K562 (cell line): ENCODE measurements around the gene HCN3. TPM values are rescaled to one million over a fixed set of nuclear protein-coding genes. Genes with fewer than 3 reads are reported as not detected.

Experiments used
- ATAC-seq: fragments of 200-7000 bp; cut with Tn5 transposase; 3 replicates; pipeline ENCODE4 v1.9.1; 2020; ENCODE audit warnings: moderate library complexity
- BruUV-seq: library from RNA; stranded (reverse); fragments of 400-500 nt; replicated peaks from 2 replicates; lab custom pipeline; 2021; lab: Mats Ljungman, UMichigan
- CTCF ChIA-PET: fragments of 300-600 bp; formaldehyde crosslinking; extraction: SDS; loops from one replicate; lab custom pipeline; 2021; ENCODE audit warnings: low intra/inter-chr PET ratio; lab: Yijun Ruan, JAX
- POLR2A ChIA-PET: fragments of 300-600, 350-650 bp; sonication (Branson Sonifier 250); formaldehyde crosslinking; extraction: SDS; loops from one replicate; lab custom pipeline; 2021; ENCODE audit warnings: antibody characterized with exemption, inconsistent platforms; lab: Yijun Ruan, JAX
- DNase-seq, 4 experiments: peaks; one replicate each; pipeline versions ENCODE4 v3.0.0 to v3.0.0-alpha.2; 2011 to 2018; ENCODE audit warnings: low spot score in 3 of 4, mixed read lengths in 3 of 4; ENCODE audit errors: extremely low read depth in 1 of 4
- FAIRE-seq: peaks from 2 replicates; lab custom pipeline; 2011; peaks lifted over from hg19 to GRCh38; lab: Jason Lieb, UNC
- H2AFZ ChIP-seq: 2 replicates; pipeline ENCODE4 v1.6.0; 2011; ENCODE audit warnings: low read depth, low read length, control low read depth, inconsistent platforms
- H3K27ac ChIP-seq: fragments of 200-600 bp; 3 replicates; pipeline ENCODE4 v1.8.0; 2011; ENCODE audit warnings: low read depth, mild to moderate bottlenecking, control low read depth, inconsistent platforms, low read length, moderate library complexity, mixed read lengths; ENCODE audit errors: extremely low read depth
- H3K27me3 ChIP-seq, 2 experiments: fragments of 300-600 bp in 1 of 2; 2 replicates in 1 of 2; 3 replicates in 1 of 2; pipeline versions ENCODE4 v1.6.0 to v1.8.0; 2011; ENCODE audit warnings: inconsistent platforms in 2 of 2, low read length in 2 of 2, mild to moderate bottlenecking in 1 of 2, mixed read lengths in 1 of 2, moderate library complexity in 1 of 2; ENCODE audit not compliant: control insufficient read depth in 2 of 2, insufficient read depth in 2 of 2
- H3K36me3 ChIP-seq: fragments of 300-600 bp; 3 replicates; pipeline ENCODE4 v1.8.0; 2011; ENCODE audit warnings: mild to moderate bottlenecking, low read length, inconsistent platforms; ENCODE audit not compliant: control insufficient read depth, insufficient read depth
- H3K4me1 ChIP-seq, 2 experiments: fragments of 200-600 bp in 1 of 2; replicated peaks in 1 of 2; 2 replicates in 1 of 2; 3 replicates in 1 of 2; pipeline versions ENCODE4 v1.5.1 to v1.8.0; 2011; ENCODE audit warnings: inconsistent platforms in 2 of 2, low read length in 2 of 2, mild to moderate bottlenecking in 1 of 2, mixed read lengths in 1 of 2, moderate library complexity in 1 of 2; ENCODE audit not compliant: control insufficient read depth in 2 of 2, insufficient read depth in 2 of 2
- H3K4me2 ChIP-seq: 2 replicates; pipeline ENCODE4 v1.6.1; 2011; ENCODE audit warnings: low read length, control low read depth, inconsistent platforms, mixed read lengths; ENCODE audit not compliant: insufficient read depth
- H3K4me3 ChIP-seq: fragments of 200-600 bp; sonication (generic), shearing (Covaris generic); 2 replicates; pipeline ENCODE4 v1.5.1; 2016; ENCODE audit warnings: control low read depth, inconsistent platforms
- H3K79me2 ChIP-seq: fragments of 200-600 bp; 3 replicates; pipeline ENCODE4 v1.8.0; 2011; ENCODE audit warnings: low read length, inconsistent platforms; ENCODE audit not compliant: control insufficient read depth, insufficient read depth
- H3K9ac ChIP-seq, 2 experiments: 2 replicates each; pipeline versions ENCODE4 v1.6.0 to v1.6.1; 2011; ENCODE audit warnings: low read depth in 2 of 2, low read length in 2 of 2, control low read depth in 1 of 2, inconsistent platforms in 1 of 2, mild to moderate bottlenecking in 1 of 2, mixed read lengths in 1 of 2; ENCODE audit not compliant: insufficient read depth in 1 of 2
- H3K9me1 ChIP-seq: one replicate; pipeline ENCODE4 v1.6.0; 2011; ENCODE audit warnings: inconsistent platforms, mild to moderate bottlenecking, low read length, moderate library complexity; ENCODE audit not compliant: control insufficient read depth, insufficient read depth
- H3K9me3 ChIP-seq: replicated peaks from 2 replicates; pipeline ENCODE4 v1.5.1; 2011; ENCODE audit warnings: low read depth, low read length, inconsistent platforms; ENCODE audit not compliant: control insufficient read depth, insufficient read depth
- H4K20me1 ChIP-seq: replicated peaks from 2 replicates; pipeline ENCODE4 v1.6.1; 2011; ENCODE audit warnings: low read length, inconsistent platforms, mixed read lengths; ENCODE audit not compliant: control insufficient read depth, insufficient read depth
- CEBPB ChIP-seq: fragments of 450-650 bp; IDR thresholded peaks from 2 replicates; pipeline ENCODE4 v1.6.1; 2016; ENCODE audit warnings: missing genetic modification characterization, missing compliant biosample characterization
- GABPB2 ChIP-seq: fragments of 250-450 bp; sonication (Bioruptor Pico); conservative IDR thresholded peaks from 2 replicates; pipeline ENCODE4 v1.5.1; 2021; ENCODE audit warnings: mild to moderate bottlenecking
- RBM39 ChIP-seq: fragments of 200-400 bp; formaldehyde crosslinking; optimal IDR thresholded peaks from 2 replicates; pipeline ENCODE3; 2018; ENCODE audit warnings: low read depth, low read length
- RFX7 ChIP-seq: fragments of 250-450 bp; sonication (Bioruptor Pico); IDR thresholded peaks from 2 replicates; pipeline ENCODE4 v1.5.1; 2021; ENCODE audit warnings: mild to moderate bottlenecking
- SAFB2 ChIP-seq: fragments of 200-400 bp; formaldehyde crosslinking; IDR thresholded peaks from 2 replicates; pipeline ENCODE4 v1.6.1; 2018; ENCODE audit warnings: borderline replicate concordance, low read length, low read depth, moderate library complexity; ENCODE audit not compliant: severe bottlenecking
- ZFPM2 ChIP-seq: fragments of 250-450 bp; sonication (Bioruptor Pico); IDR thresholded peaks from 2 replicates; pipeline ENCODE4 v1.5.1; 2022; ENCODE audit warnings: mild to moderate bottlenecking
- ZNF551 ChIP-seq: fragments of 250-450 bp; sonication (Bioruptor Pico); IDR thresholded peaks from 2 replicates; pipeline ENCODE4 v1.5.0; 2021; ENCODE audit warnings: mild to moderate bottlenecking, moderate library complexity
- WGBS: fragments of 100-300 bp; shearing (Covaris generic); methylation state at CpG from one replicate; pipeline ENCODE4 v1.1.6; 2016; ENCODE audit warnings: low coverage, mixed read lengths; ENCODE audit not compliant: insufficient coverage; ENCODE audit errors: missing lambda C conversion rate; 5-methylcytosine and 5-hydroxymethylcytosine counted together
- in situ Hi-C: fragments of 300-500 bp; cut with MboI; formaldehyde crosslinking; loops from 4 replicates; pipeline ENCODE4 v1.15.0; 2018; ENCODE audit warnings: inconsistent platforms, mixed read lengths
- intact Hi-C: fragments of 100-400 bp; cut with micrococcal nuclease; formaldehyde crosslinking; loops from 2 replicates; pipeline ENCODE4 v1.14.2; 2022
- polyA plus RNA-seq, 8 experiments: library from polyadenylated mRNA; depleted of rRNA in 4 of 8; stranded (reverse) in 5 of 8; unstranded in 3 of 8; fragments of >200 nt; fragmentation: Nextera tagmentation in 2 of 8; fragmentation: Illumina TruSeq in 1 of 8; extraction: Ambion mirVana in 2 of 8; extraction: Trizol in 1 of 8; gene quantifications; 2 replicates each; pipeline versions ENCODE4 v1.2.1 to v1.2.3, GENCODE V29; 2011 to 2014; ENCODE audit warnings: inconsistent platforms in 1 of 8, missing spikeins in 1 of 8
- total RNA-seq, 7 experiments: library from RNA; depleted of rRNA in 6 of 7; stranded (reverse); fragments of >200 nt in 6 of 7; fragmentation: Illumina TruSeq in 2 of 7; extraction: Trizol in 2 of 7; gene quantifications; 2 replicates each; pipeline versions ENCODE4 v1.2.1 to v1.2.3, GENCODE V29; 2011 to 2021; ENCODE audit warnings: low replicate concordance in 1 of 7
- TF ChIP-seq, protein P1 (sequence below): fragments of 250-450 bp; sonication (Bioruptor Pico); IDR thresholded peaks from 2 replicates; pipeline ENCODE4 v1.4.0; 2020; ENCODE audit warnings: mild to moderate bottlenecking, moderate library complexity, borderline replicate concordance

Gene HCN3
- total and polyA plus RNA-seq, 9 of the 15 experiments (the other 6 are each of a cell fraction or from before 2014, with no cell fraction given): 0.91 to 9.7 (median 3.9) TPM

DNA sequence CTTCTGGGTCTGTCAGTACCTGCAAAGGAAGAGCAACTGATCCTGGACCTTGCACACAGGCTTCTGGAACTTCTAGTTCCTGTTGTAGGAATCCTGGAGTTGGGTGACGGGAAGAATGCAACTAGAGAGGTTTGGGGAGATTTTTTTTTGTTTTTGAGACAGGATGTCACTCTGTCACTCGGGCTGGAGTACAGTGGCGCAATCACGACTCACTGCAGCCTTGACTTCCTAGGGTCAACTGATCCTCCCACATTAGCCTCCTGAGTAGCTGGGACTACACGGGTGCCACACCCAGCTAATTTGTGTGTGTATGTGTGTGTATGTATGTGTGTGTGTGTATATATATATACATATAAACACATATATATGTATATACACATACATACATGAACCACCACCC lies 40.8 kb upstream of the HCN3 start:
- Histone ChIP-seq H3K79me2 (no peaks in the 10 kb centered on the region), H3K27me3 (no peaks in the 10 kb centered on the region), H3K9me1 (no peaks in the 10 kb centered on the region), H3K36me3 (peaks cover 11% of the 10 kb centered on the region; the same call in 1 of the 3 replicates), H3K4me3 (no peak overlapping the region), H4K20me1 (no peaks in the 10 kb centered on the region), H3K9me3 (no peaks in the 10 kb centered on the region), H3K9ac (peak overlapping the region in 1 of 2 experiments; percentile 0; a peak in 1 of 4 replicates), H3K4me2 (no peak overlapping the region), H2AFZ (no peak overlapping the region), H3K27ac (no peak overlapping the region), H3K4me1 (peaks cover 0 to 4% of the 10 kb centered on the region in 2 experiments; a peak in 4 of 5 replicates)
- CTCF ChIA-PET: no interaction called here
- no TSS peak for BruUV-seq
- TF ChIP-seq RFX7 (CRISPR knock-in tag) (no peak), SAFB2 (no peak), ZFPM2 (CRISPR knock-in tag) (no peak), RBM39 (no peak), GABPB2 (CRISPR knock-in tag) (no peak), CEBPB (tag) (peak; percentile 50), ZNF551 (CRISPR knock-in tag) (no peak)
- TF ChIP-seq, protein P1, sequence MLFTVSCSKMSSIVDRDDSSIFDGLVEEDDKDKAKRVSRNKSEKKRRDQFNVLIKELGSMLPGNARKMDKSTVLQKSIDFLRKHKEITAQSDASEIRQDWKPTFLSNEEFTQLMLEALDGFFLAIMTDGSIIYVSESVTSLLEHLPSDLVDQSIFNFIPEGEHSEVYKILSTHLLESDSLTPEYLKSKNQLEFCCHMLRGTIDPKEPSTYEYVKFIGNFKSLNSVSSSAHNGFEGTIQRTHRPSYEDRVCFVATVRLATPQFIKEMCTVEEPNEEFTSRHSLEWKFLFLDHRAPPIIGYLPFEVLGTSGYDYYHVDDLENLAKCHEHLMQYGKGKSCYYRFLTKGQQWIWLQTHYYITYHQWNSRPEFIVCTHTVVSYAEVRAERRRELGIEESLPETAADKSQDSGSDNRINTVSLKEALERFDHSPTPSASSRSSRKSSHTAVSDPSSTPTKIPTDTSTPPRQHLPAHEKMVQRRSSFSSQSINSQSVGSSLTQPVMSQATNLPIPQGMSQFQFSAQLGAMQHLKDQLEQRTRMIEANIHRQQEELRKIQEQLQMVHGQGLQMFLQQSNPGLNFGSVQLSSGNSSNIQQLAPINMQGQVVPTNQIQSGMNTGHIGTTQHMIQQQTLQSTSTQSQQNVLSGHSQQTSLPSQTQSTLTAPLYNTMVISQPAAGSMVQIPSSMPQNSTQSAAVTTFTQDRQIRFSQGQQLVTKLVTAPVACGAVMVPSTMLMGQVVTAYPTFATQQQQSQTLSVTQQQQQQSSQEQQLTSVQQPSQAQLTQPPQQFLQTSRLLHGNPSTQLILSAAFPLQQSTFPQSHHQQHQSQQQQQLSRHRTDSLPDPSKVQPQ (CRISPR knock-in tag): no peak
- ATAC-seq: no peak
- DNase-seq: no peak
- FAIRE-seq: no peak
- intact Hi-C loops: no loop called here
- in situ Hi-C loops: no loop called here
- 47% methylated on average over 5 of the region's 5 CpGs for WGBS
- POLR2A ChIA-PET: interaction anchor here (0.6 to 1.0 kb wide), 2 partner anchors 8 to 99 kb away, joined by 3 read pairs; no protein-coding TSS in a partner anchor
